Stimulated activated CD8-positive, alpha-beta memory T cell treated with anti-CD3 and anti-CD28 coated beads, Interleukin-15, amount 100 ng/mL, for 24 hours (primary cell): Measurements from ENCODE around the gene PHKA1.
"Not testable (repeated sequence)": the region's sequence is repeated elsewhere in the genome, so short reads cannot be mapped to it uniquely, and the experiment has no call there.

Experiments
- DNase-seq: peaks from one replicate; pipeline ENCODE4 v3.0.0-alpha.2; 2020; ENCODE audit warnings: low read depth

Gene PHKA1

GRCh38 chrX:72666451-72666850 is 47.7 kb downstream of the PHKA1 start:
- no peak for DNase-seq

- DNase-seq: no peak
These were observed 50.4 kb downstream of the PHKA1 start for GRCh38 chrX:72663737-72664136.

GRCh38 chrX:72662020-72662747 is 51.9 kb downstream of the PHKA1 start:
- no peak for DNase-seq

GRCh38 chrX:72659723-72660122 is 54.4 kb downstream of the PHKA1 start:
- DNase-seq: no peak

GRCh38 chrX:72652082-72652481 is 62.0 kb downstream of the PHKA1 start:
- no peak for DNase-seq

GRCh38 chrX:72644946-72645345 is 69.2 kb downstream of the PHKA1 start:
- no peak for DNase-seq

GRCh38 chrX:72641611-72642010 is 72.5 kb downstream of the PHKA1 start:
- no peak for DNase-seq

GRCh38 chrX:72635930-72636329 is 78.2 kb downstream of the PHKA1 start:
- no peak for DNase-seq

GRCh38 chrX:72634331-72634730 is 79.8 kb downstream of the PHKA1 start:
- no peak for DNase-seq

- no peak for DNase-seq
These were observed 83.9 kb downstream of the PHKA1 start for GRCh38 chrX:72630185-72630584.

GRCh38 chrX:72624194-72624593 is 89.9 kb downstream of the PHKA1 start:
- no peak for DNase-seq

GRCh38 chrX:72621625-72622485 is 92.3 kb downstream of the PHKA1 start:
- DNase-seq: no peak

- no peak for DNase-seq
These were observed 92.9 kb downstream of the PHKA1 start for GRCh38 chrX:72621163-72621562.

- DNase-seq: no peak
These were observed 93.5 kb downstream of the PHKA1 start for GRCh38 chrX:72620550-72621145.

- no peak for DNase-seq
These were observed 104.8 kb downstream of the PHKA1 start for GRCh38 chrX:72609313-72609712.

GRCh38 chrX:72604705-72605104 is 109.4 kb downstream of the PHKA1 start:
- DNase-seq: no peak

- DNase-seq: no peak
These were observed 110.0 kb downstream of the PHKA1 start for GRCh38 chrX:72604112-72604511.

- not testable (repeated sequence) for DNase-seq
These were observed 123.1 kb downstream of the PHKA1 start for GRCh38 chrX:72591038-72591437.

- no peak for DNase-seq
These were observed 129.9 kb downstream of the PHKA1 start for GRCh38 chrX:72584163-72584562.

- DNase-seq: no peak
These were observed 137.8 kb downstream of the PHKA1 start for GRCh38 chrX:72576141-72576894.

- DNase-seq: no peak
These were observed 141.0 kb downstream of the PHKA1 start for GRCh38 chrX:72573158-72573511.
